GM19025 (cell line): ENCODE results near the gene MAPK11.

Experiments
- ATAC-seq: cut with Tn5 transposase; IDR thresholded peaks from one replicate; pipeline ENCODE4 v1.9.1; 2021; ENCODE audit warnings: mild to moderate bottlenecking, low read depth, moderate library complexity; ENCODE audit not compliant: unreplicated experiment

MAPK11 gene

GRCh38 chr22:50269970-50270665 is at the start of gene MAPK11:
TSS of gene MAPK11 (minus strand) at chr22:50270380. CDS start at chr22:50270292, 88 bp downstream.
- no peak for ATAC-seq

DNA sequence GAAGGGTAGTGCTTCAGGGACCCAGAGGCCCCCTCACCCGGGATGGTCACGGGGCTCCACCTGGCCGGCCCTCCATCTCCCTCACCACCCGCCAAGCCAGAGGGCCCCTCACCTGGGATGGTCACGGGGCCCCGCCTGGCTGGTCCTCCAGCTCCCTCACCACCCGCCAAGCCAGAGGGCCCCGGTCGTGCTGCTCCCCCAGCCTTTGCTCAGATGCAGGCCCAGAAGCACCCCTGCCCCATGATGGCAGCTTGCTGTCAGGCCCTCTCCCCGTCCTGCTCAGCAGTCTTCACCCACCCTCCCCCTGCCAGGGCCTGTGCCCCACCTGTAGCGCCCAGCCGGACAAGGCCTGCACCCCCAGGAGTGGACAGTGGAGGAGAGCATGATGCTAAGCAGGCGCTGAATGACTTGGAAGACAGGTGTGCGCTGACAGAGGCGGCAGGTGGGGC is 49.3 kb upstream of the MAPK11 start:
- ATAC-seq = no peak

GRCh38 chr22:50318698-50319411 is 48.7 kb upstream of the MAPK11 start:
- ATAC-seq = no peak

- ATAC-seq = no peak
These were observed 48.1 kb upstream of the MAPK11 start for GRCh38 chr22:50318356-50318697.

DNA sequence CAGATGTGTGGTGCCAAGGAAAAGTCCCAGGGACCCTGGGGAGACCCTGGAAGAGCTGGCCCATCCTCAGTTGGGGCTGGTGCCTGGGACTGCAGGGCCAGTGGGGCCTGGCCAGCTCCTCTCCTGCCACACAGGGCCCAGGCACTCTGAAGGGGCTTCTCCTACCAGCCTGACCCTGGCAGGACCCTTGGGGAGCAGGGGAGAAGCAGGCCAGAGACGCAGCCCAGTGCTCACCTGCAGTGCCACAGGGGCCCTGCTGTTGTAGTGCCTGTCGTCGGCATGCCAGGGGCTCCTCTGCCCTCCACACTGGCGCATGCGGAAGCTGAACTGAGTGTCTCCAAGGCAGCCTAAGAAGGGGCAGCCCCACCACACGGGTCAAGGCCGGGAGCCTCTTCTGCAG is 47.5 kb upstream of the MAPK11 start:
- no peak for ATAC-seq

DNA sequence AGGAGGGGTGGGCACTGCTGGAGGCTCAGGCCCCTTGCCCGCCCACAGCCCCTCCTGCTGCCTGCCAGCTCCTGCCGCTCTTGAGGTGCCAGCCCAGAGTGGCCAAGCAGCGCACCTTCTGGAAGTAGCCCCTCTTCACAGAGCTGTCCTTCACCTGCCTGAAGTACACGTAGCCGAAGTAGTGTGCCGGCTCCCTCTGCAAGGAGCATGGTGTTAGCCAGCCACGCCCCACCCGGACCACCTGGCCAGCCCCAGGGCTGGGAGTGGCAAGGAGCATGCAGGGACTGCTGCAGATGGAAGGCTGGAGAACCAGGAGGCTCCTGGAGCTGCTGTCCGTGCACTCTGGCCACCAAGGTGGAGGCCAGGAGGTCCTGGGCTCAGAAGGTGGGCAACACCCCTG is 47.0 kb upstream of the MAPK11 start:
- ATAC-seq = no peak

- no peak for ATAC-seq
These were observed 46.2 kb upstream of the MAPK11 start for GRCh38 chr22:50316114-50317065.

- no peak for ATAC-seq
These were observed 45.3 kb upstream of the MAPK11 start for GRCh38 chr22:50315289-50316113.

DNA sequence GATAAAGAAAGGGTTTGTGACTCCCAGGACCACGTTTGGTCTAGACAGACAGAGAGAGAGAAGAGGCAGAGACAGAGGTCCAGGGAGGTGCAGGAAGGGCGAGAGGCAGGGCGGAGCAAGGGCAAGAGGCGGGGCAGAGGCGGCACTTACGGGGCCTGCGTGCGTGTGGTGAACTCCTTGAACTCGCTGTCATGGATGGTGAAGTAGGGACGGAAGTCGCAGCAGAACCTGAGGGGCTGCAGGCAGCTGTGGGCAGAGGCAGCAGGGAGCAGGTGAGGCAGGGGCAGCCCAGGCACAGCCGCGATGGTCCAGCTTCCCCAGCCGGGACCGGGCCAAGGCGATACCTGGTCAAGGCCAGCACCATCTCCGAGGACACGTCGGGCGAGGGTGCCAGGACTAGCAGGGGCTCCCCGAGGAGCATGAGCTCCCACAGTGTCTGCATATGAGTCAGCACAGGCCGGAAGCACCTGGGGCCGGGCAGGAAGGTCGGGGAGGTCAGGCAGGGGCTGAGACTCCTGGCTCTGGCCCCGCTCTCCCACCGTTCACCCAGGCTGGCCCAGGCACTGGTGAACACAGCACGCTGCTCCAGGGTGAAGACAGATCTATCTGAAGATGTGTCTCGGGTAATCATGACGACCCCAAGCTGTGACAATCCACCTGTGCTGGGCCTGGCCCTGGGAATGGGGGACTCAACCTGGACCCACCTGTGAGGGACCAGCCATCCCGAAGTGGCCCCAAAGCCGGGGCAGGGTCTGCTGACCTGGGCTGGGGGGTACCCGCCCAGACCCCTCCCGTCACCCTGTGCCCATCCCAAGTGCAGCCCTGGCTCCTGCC is 44.5 kb upstream of the MAPK11 start:
- peak; percentile 75 for ATAC-seq

DNA sequence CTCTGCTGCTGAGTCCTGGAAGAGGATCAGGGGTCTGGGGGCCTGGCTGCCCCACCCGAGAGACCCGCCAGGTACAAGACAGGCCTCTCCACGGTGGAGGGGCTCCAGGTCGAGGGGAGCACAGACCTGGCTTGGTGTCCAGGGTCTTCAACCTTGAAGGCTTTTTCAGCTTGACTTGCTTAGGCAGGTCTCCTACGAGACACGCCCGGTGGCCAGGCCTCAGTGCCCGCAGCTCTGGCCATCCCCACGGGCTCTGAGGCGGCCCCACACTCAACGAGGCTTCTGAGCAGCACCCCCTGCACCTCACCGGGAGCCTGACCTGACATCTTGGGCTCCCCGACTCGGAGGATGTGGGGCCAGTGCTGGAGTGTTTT is 43.9 kb upstream of the MAPK11 start:
- no peak for ATAC-seq

DNA sequence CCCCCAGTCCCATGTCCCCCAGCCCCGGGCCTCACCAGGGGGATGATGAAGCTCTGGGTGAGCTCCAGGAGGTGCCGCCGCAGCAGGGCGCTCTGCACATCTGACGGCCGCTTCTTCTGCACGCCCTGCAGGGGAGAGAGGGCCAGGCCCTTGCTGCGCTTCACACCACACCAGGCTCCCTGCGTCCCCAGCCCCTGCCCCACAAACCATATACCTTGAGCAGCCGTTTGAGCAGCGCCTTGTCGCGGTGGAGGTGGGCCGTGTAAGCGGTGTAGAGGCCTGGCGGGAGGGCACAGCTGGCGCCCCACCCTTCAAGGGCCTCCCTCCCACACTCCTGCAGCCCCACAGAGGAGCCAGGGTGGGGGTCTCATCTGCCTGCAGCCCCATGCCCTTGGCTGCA is 43.4 kb upstream of the MAPK11 start:
- ATAC-seq = no peak

DNA sequence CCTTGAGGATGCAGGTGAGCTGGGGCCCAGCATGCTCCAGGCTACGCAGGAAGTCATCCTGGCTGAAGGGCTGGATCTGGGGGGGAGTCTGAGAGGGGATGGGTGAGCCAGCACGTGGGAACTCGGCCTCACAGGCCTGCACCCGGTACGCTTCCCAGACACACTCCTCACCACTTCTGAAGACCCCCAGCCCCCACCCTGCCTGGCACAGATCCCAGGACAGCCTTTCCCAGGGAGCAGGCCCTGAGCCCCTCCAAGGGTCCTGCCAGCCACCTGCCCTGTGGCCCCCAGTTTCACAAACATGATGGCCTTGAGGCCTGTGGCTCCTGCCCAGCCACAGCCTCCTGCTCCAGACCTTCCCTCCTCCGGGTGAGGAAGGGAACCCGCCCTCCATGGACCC is 42.8 kb upstream of the MAPK11 start:
- no peak for ATAC-seq

DNA sequence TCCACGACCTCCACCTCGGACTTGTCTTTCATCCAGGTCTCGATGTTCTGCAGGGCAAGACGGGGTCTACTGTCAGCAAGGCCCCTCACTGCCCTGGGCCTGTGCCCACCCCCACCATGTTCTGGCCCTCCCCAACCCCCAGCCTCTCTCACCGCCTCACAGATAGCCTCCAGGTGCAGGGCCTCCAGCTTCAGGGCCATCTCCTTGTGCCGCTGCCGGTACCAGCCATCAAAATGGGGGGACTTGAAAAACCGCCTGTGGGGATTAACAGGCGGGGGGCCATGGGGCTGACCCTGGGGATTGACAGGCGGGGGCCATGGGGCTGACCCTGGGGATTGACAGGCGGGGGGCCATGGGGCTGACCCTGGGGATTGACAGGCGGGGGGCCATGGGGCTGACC is 42.2 kb upstream of the MAPK11 start:
- ATAC-seq = no peak

- ATAC-seq = no peak
These were observed 41.6 kb upstream of the MAPK11 start for GRCh38 chr22:50311606-50312351.

DNA sequence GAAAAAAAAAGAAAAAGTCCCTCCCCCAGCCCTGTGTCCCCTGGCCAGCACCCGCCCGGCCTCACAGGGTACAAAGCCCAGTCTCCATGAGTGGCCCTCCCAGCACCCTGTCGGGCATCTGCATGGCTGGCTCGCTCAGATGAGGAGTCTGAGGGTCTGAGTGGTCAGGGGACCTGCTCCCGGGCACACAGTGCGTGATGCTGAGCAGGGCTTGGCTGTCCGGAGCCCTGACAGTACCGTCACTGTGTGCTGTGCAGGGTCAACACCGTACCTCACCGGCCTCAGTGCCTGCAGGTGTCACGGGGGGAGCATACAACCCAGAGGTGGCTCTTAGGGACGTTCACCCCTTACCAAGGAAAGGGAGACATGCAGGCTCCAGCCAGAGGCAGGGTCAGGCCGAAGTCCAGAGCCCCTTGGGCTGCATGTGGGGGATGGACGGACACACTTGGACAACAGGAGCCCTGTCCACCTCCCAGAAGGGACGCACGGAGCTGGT is 40.8 kb upstream of the MAPK11 start:
- no peak for ATAC-seq

DNA sequence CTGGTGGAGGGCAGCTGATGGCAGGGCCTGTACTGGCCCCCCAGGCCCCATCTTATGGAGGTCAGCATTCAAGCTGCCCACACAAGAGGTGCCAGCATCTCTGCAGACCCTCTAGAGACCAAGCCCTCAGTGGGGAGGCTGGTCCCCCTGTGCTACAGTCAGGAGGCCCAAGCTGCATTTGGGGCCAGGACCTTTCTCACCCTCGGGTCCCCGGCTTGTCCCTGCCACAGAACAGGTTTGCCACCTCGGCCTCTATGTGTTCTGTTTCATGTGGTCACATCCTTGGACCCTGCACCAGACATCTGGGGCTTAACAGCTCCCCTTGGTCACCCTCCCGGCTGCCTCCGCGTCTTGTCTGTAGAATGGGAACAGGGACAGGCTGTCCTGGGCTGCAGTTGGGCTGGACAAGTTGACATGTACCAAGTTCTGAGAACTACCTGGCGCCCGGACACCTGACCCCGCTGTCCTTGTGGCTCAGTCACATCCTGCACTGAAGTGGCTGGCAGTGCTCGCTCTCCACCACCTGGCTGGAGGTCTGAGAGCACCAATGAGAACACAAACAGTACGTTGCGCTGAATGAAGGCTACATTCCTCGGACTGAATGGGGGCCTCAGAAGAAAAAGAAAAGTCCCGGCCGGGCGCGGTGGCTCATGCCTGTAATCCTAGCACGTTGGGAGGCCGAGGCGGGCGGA is 40.0 kb upstream of the MAPK11 start:
- no peak for ATAC-seq

DNA sequence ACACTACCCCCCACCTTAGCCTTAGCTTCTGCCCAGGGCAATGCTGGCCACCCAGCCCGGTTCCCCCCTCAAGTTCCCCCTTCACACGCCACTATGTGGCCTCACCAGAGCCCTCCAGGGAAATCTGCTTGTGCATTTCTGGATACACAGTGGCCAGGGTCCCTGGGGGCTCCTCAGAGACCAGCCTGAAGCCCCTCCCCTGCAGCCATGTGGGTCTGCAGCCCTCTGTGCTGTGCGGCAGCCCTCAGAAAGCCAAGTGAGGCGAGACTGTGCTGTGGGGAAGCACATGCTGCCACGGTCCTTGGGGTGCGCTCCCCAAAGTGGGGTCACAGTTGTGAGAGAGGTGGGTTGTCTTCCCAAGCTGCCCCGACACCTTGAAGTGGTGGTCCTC is 39.4 kb upstream of the MAPK11 start:
- no peak for ATAC-seq

GRCh38 chr22:50308986-50309600 is 38.9 kb upstream of the MAPK11 start:
- no peak for ATAC-seq
